Measurements from ENCODE around the gene OVOL1.

GRCh38 chr11:65786786-65787636, at the start of gene OVOL1:
- peak; percentile 95 for TF ChIP-seq EZH2 (IDR thresholded peaks at IDR 0.05; ENCODE audit: borderline replicate concordance, low read depth, low read length, poor library complexity, severe bottlenecking)
- TF ChIP-seq CTCF (conservative IDR thresholded peaks at IDR 0.05; ENCODE audit: low read depth, low read length): no peak
